Smooth muscle cell (in vitro differentiated cells): ENCODE measurements around the gene OR2M3. TPM values are rescaled to one million over a fixed set of nuclear protein-coding genes. Genes with fewer than 3 reads are reported as not detected.

ENCODE experiments used
- DNase-seq: peaks from one replicate; lab custom pipeline; 2025; ENCODE audit not compliant: unreplicated experiment; lab: John Stamatoyannopoulos, UW
- H2AFZ ChIP-seq: fragments of 200-600 bp; sonication (generic); 2 replicates; pipeline ENCODE4 v1.6.0; 2016; ENCODE audit warnings: antibody characterized with exemption, low read depth, mild to moderate bottlenecking
- H3F3A ChIP-seq: fragments of 200-600 bp; sonication (generic); 2 replicates; pipeline ENCODE4 v1.6.0; 2017; ENCODE audit warnings: antibody characterized with exemption, low read depth
- H3K27ac ChIP-seq: fragments of 200-600 bp; sonication (generic); 2 replicates; pipeline ENCODE4 v1.5.1; 2016; ENCODE audit warnings: low read depth, mild to moderate bottlenecking
- H3K27me3 ChIP-seq: fragments of 200-600 bp; sonication (generic); 2 replicates; pipeline ENCODE4 v1.6.1; 2016; ENCODE audit warnings: low read depth, mild to moderate bottlenecking
- H3K36me3 ChIP-seq: fragments of 200-600 bp; sonication (generic); 2 replicates; pipeline ENCODE4 v1.5.1; 2016; ENCODE audit warnings: low read depth
- H3K4me1 ChIP-seq: fragments of 200-600 bp; sonication (generic); 2 replicates; pipeline ENCODE4 v1.5.1; 2016; ENCODE audit warnings: low read depth
- H3K4me2 ChIP-seq: fragments of 200-600 bp; sonication (generic); 2 replicates; pipeline ENCODE4 v1.6.0; 2016; ENCODE audit warnings: mild to moderate bottlenecking
- H3K4me3 ChIP-seq: fragments of 200-600 bp; sonication (generic); 2 replicates; pipeline ENCODE4 v1.5.1; 2016; ENCODE audit warnings: mild to moderate bottlenecking
- H3K79me2 ChIP-seq: fragments of 200-600 bp; sonication (generic); 2 replicates; pipeline ENCODE4 v1.6.0; 2016; ENCODE audit warnings: low read depth, mild to moderate bottlenecking
- H3K9ac ChIP-seq: fragments of 200-600 bp; sonication (generic); 2 replicates; pipeline ENCODE4 v1.6.0; 2016; ENCODE audit warnings: low read depth
- H3K9me3 ChIP-seq: fragments of 200-600 bp; sonication (generic); replicated peaks from 2 replicates; pipeline ENCODE4 v1.5.1; 2016; ENCODE audit warnings: low read depth
- H4K20me1 ChIP-seq: fragments of 200-600 bp; sonication (generic); 2 replicates; pipeline ENCODE4 v1.6.0; 2016; ENCODE audit warnings: low read depth
- CTCF ChIP-seq: fragments of 200-600 bp; sonication (generic); IDR thresholded peaks from 2 replicates; pipeline ENCODE4 v1.5.1; 2017; ENCODE audit warnings: borderline replicate concordance, mild to moderate bottlenecking, antibody characterized with exemption; ENCODE audit not compliant: insufficient read depth, poor library complexity, severe bottlenecking
- WGBS: methylation state at CpG from one replicate; pipeline ENCODE4 v1.1.7; 2016; ENCODE audit warnings: low lambda C conversion rate; 5-methylcytosine and 5-hydroxymethylcytosine counted together
- polyA plus RNA-seq: library from polyadenylated mRNA; unstranded; fragments of >200 nt; fragmentation: Nextera tagmentation; extraction: Ambion mirVana; gene quantifications from 2 replicates; pipeline ENCODE4 v1.2.1, GENCODE V29; 2016
- total RNA-seq: library from RNA; depleted of rRNA; stranded (reverse); fragments of >200 nt; gene quantifications from 2 replicates; pipeline ENCODE4 v1.2.3, GENCODE V29; 2014

Gene OR2M3
- total and polyA plus RNA-seq, 2 experiments from 2014 or later: not detected

GRCh38 chr1:248187363-248187762 is 9.7 kb upstream of the OR2M3 start:
- TF ChIP-seq CTCF: no peak
- Histone ChIP-seq H3K4me3 (no peak overlapping the region), H3F3A (no peaks in the 10 kb centered on the region), H3K9me3 (peaks cover 11% of the 10 kb centered on the region), H3K27me3 (no peaks in the 10 kb centered on the region), H3K79me2 (no peaks in the 10 kb centered on the region), H4K20me1 (no peaks in the 10 kb centered on the region), H3K36me3 (no peaks in the 10 kb centered on the region), H3K4me1 (no peaks in the 10 kb centered on the region), H3K4me2 (no peak overlapping the region), H3K27ac (no peak overlapping the region), H3K9ac (no peak overlapping the region), H2AFZ (no peak overlapping the region)
- no peak for DNase-seq
- WGBS: 58% methylated on average over 3 of the region's 3 CpGs

- H3K27me3 ChIP-seq: no peaks in the 10 kb centered on the region
- no peak overlapping the region for H3K4me2 ChIP-seq
- 76% methylated on average over 11 of the region's 11 CpGs for WGBS
- H2AFZ ChIP-seq: no peak overlapping the region
- no peak overlapping the region for H3K9ac ChIP-seq
- H3K27ac ChIP-seq: no peak overlapping the region
- no peaks in the 10 kb centered on the region for H4K20me1 ChIP-seq
- no peak for DNase-seq
- H3K4me1 ChIP-seq: no peaks in the 10 kb centered on the region
- H3K79me2 ChIP-seq: no peaks in the 10 kb centered on the region
- H3F3A ChIP-seq: no peaks in the 10 kb centered on the region
- peaks cover 8% of the 10 kb centered on the region for H3K9me3 ChIP-seq
- H3K36me3 ChIP-seq: no peaks in the 10 kb centered on the region
- no peak overlapping the region for H3K4me3 ChIP-seq
- TF ChIP-seq CTCF: no peak
These were observed 8.0 kb upstream of the OR2M3 start for GRCh38 chr1:248189026-248189425.

- H3K4me2 ChIP-seq: no peak overlapping the region
- WGBS: 17% methylated on average over 1 of the region's 1 CpG
- no peak overlapping the region for H2AFZ ChIP-seq
These were observed 2.9 kb upstream of the OR2M3 start for GRCh38 chr1:248194117-248194516.

More at GRCh38 chr1:248194117-248194516, 2.9 kb upstream of the OR2M3 start:
- Histone ChIP-seq H3K27ac (no peak overlapping the region), H3K9ac (no peak overlapping the region), H3K79me2 (no peaks in the 10 kb centered on the region), H3K9me3 (peaks cover 9% of the 10 kb centered on the region), H3K27me3 (no peaks in the 10 kb centered on the region), H4K20me1 (no peaks in the 10 kb centered on the region), H3K4me1 (no peaks in the 10 kb centered on the region), H3K4me3 (no peak overlapping the region), H3K36me3 (no peaks in the 10 kb centered on the region), H3F3A (no peaks in the 10 kb centered on the region)
- no peak for DNase-seq
- TF ChIP-seq CTCF: no peak
